ENCODE data around the gene TRAF3IP3.

DNA sequence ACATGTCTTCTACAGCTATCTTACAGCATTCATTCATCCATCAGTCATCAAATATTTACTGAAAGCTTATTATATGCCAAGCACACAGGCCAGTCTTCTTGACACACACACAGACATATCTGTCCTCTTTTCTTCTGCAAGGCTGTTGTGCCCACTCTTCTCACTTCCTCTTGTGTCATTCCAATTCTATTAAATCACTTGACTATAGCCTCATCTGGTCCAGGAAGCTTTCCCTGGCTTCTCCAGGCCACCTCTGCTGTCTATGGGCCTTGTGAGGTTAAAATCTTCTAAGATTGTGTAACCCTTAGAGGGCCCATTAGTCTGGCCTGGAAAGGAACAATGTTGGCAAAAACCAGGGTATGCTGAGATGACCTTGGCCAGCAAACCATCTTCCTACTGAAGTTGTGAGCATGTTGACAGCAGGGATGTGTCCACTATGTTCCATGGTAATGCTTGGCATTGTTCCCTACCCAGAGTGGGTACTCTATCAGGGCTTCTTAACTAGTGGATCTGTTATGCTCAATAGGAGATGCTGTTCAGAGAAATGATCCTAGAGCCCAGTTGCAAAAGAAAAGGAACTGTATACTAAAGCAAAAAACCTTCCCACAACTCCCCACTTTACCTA is 5.3 kb downstream of the TRAF3IP3 start:
- TF ChIP-seq SUZ12 (IDR thresholded peaks at IDR 0.05; ENCODE audit: extremely low read depth, insufficient read depth, insufficient read length) (no peak), YY1 (IDR thresholded peaks at IDR 0.05; ENCODE audit: insufficient read depth, insufficient read length) (no peak)
